ENCODE data around the gene TMPRSS6. TPM values are rescaled to one million over a fixed set of nuclear protein-coding genes. Genes with fewer than 3 reads are reported as not detected.

TMPRSS6 gene
- total and polyA plus RNA-seq, 2 of the 13 experiments (the other 11 are each of a cell fraction or from before 2014, with no cell fraction given) = 4.2 to 4.8 TPM

DNA sequence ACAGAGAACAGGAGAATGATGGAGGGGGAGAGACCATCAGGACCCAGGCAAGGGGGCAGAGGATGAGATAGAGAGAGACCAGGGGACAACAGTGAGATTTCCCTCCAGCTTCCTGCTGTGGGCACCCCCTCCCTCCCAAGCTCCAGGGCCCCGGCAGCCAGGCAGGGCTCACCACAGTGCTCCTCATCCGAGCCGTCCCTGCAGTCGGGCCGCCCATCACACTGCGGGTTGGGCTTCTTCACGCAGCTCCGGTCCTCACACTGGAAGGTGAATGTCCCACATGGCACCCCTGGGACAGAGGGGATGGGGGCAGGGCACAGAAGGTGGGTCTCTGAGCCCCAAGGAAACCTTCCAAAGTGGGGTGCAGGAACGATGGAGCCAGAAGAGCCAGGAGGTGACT, 38.8 kb downstream of the TMPRSS6 start:
- Histone ChIP-seq H3K4me1 (ENCODE audit: insufficient read depth, low read length) (peaks cover 13% of the 10 kb centered on the region; the same call in 1 of the 2 replicates), H3K4me3 (replicated peaks in 1 of 3; ENCODE audit: insufficient read depth in 1 of 3, low read depth in 2 of 3, low read length in 3 of 3) (no peak overlapping the region), H3K79me2 (ENCODE audit: insufficient read depth, low read length) (no peaks in the 10 kb centered on the region), H3K27me3 (ENCODE audit: control insufficient read depth in 1 of 2, insufficient read depth in 2 of 2, low read length in 2 of 2) (no peaks in the 10 kb centered on the region), H2AFZ (ENCODE audit: low read length) (no peak overlapping the region), H3K9ac (ENCODE audit: insufficient read depth, low read depth, low read length) (no peak overlapping the region), H4K20me1 (ENCODE audit: insufficient read depth, low read length) (no peaks in the 10 kb centered on the region), H3K36me3 (replicated peaks in 1 of 2; ENCODE audit: control insufficient read depth in 1 of 2, insufficient read depth in 2 of 2, low read length in 2 of 2) (no peaks in the 10 kb centered on the region), H3K9me3 (ENCODE audit: low read length) (peaks cover 11% of the 10 kb centered on the region; the same call in 1 of the 2 replicates), H3K4me2 (ENCODE audit: low read depth, low read length) (no peak overlapping the region), H3K27ac (ENCODE audit: extremely low read length, insufficient read depth, low read length) (no peak overlapping the region)
- POLR2A ChIA-PET = no interaction called here
- intact Hi-C loops (cut with micrococcal nuclease; ENCODE audit: unreplicated experiment) (no loop called here), in situ Hi-C loops (cut with HindIII; ENCODE audit: extremely low pct_ligation_motif_present, low pct_unique_long_range_greater_than_20kb) (no loop called here)
- WGBS (ENCODE audit: low lambda C conversion rate) = 47% methylated on average over 2 of the region's 9 CpGs
- CTCF ChIA-PET (ENCODE audit: low intra/inter-chr PET ratio, low total read pairs) = no interaction called here
- DNase-seq (ENCODE audit: low spot score) = no peak
- TF ChIP-seq ZNF720 (CRISPR knock-in tag; IDR thresholded peaks at IDR 0.05) (no peak), SRSF1 (optimal IDR thresholded peaks at IDR 0.05; ENCODE audit: low read depth, low read length) (no peak), SYNCRIP (IDR thresholded peaks at IDR 0.05; ENCODE audit: insufficient read depth, low read depth, low read length) (no peak), THYN1 (CRISPR knock-in tag; IDR thresholded peaks at IDR 0.05; ENCODE audit: borderline replicate concordance, low read depth) (no peak), FOXC1 (CRISPR knock-in tag; IDR thresholded peaks at IDR 0.05; ENCODE audit: borderline replicate concordance) (no peak), SRY (CRISPR knock-in tag; IDR thresholded peaks at IDR 0.05) (no peak), NCOR1 (IDR thresholded peaks at IDR 0.05; ENCODE audit: borderline replicate concordance, low read length) (no peak)
- TF ChIP-seq, protein P1, sequence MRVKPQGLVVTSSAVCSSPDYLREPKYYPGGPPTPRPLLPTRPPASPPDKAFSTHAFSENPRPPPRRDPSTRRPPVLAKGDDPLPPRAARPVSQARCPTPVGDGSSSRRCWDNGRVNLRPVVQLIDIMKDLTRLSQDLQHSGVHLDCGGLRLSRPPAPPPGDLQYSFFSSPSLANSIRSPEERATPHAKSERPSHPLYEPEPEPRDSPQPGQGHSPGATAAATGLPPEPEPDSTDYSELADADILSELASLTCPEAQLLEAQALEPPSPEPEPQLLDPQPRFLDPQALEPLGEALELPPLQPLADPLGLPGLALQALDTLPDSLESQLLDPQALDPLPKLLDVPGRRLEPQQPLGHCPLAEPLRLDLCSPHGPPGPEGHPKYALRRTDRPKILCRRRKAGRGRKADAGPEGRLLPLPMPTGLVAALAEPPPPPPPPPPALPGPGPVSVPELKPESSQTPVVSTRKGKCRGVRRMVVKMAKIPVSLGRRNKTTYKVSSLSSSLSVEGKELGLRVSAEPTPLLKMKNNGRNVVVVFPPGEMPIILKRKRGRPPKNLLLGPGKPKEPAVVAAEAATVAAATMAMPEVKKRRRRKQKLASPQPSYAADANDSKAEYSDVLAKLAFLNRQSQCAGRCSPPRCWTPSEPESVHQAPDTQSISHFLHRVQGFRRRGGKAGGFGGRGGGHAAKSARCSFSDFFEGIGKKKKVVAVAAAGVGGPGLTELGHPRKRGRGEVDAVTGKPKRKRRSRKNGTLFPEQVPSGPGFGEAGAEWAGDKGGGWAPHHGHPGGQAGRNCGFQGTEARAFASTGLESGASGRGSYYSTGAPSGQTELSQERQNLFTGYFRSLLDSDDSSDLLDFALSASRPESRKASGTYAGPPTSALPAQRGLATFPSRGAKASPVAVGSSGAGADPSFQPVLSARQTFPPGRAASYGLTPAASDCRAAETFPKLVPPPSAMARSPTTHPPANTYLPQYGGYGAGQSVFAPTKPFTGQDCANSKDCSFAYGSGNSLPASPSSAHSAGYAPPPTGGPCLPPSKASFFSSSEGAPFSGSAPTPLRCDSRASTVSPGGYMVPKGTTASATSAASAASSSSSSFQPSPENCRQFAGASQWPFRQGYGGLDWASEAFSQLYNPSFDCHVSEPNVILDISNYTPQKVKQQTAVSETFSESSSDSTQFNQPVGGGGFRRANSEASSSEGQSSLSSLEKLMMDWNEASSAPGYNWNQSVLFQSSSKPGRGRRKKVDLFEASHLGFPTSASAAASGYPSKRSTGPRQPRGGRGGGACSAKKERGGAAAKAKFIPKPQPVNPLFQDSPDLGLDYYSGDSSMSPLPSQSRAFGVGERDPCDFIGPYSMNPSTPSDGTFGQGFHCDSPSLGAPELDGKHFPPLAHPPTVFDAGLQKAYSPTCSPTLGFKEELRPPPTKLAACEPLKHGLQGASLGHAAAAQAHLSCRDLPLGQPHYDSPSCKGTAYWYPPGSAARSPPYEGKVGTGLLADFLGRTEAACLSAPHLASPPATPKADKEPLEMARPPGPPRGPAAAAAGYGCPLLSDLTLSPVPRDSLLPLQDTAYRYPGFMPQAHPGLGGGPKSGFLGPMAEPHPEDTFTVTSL (CRISPR knock-in tag; IDR thresholded peaks at IDR 0.05; ENCODE audit: borderline replicate concordance) = no peak
- no TSS peak for BruUV-seq (replicated peaks)
- ATAC-seq = no peak
- no peak for FAIRE-seq
